Stromal cell of bone marrow (primary cell): ENCODE data around the gene LANCL2.
"Not testable (repeated sequence)": the region's sequence is repeated elsewhere in the genome, so short reads cannot be mapped to it uniquely, and the experiment has no call there.

ENCODE experiments used
- DNase-seq: peaks from one replicate; pipeline ENCODE4 v3.0.0-alpha.2; 2012; ENCODE audit warnings: low read depth

Gene LANCL2

DNA sequence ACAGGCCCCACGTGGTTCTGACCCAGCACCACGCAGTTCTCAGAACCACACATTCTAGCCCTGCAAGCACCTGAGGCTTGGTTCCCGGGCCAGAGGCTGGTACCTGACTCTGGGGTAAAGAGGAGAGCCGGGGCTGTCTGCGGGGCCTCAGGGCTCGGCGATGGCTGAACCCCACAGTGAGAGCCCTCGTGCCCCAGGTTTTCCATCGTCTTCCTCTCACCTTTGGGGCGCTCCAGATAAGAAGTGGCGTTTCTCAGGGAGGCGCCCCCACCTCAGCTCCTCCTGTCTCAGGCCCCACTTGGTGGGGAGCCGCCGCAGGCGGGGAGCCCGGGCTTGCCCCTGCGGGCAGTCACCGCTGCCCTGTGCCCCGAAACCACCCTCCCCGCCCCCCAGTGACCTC, 2.2 kb upstream of the LANCL2 start:
- DNase-seq: no peak

DNA sequence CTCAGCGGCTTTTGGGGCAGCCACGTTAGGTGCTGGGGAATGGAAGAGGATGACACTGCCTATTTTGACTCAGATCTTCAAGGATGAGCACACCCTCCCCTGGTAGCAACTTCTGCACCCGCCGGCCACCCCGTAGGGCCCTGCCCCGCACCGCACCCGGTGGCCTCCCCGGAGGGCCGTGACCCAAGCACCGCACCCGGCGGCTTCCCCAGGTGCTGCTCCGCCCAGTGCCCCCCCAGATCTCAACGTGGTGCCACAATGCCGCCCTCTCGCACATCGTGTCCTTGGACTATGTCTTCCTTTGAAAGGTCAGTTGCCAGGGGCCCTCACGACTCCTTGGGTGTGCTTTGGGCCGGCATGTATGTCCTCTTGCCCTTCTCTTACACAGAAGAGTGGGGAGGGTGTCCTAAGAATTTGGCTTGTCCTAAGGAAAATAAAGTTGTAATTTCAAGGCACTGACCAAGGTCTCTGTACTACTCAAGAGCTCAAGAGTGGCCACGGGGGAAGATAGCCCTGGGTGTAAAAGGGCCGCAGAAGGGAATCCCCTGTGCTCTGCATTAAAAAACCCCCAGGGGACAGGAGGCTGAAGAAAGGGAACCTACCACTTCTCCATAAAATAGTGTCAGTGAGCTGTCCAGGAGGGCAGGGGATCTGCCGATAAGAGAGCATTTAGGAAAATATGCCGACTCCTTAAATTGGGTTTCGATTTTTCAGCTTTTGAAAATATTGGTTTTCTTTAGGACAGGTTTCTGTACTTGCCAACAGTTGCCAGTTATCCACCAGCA, 1.6 kb upstream of the LANCL2 start:
- DNase-seq: no peak

DNA sequence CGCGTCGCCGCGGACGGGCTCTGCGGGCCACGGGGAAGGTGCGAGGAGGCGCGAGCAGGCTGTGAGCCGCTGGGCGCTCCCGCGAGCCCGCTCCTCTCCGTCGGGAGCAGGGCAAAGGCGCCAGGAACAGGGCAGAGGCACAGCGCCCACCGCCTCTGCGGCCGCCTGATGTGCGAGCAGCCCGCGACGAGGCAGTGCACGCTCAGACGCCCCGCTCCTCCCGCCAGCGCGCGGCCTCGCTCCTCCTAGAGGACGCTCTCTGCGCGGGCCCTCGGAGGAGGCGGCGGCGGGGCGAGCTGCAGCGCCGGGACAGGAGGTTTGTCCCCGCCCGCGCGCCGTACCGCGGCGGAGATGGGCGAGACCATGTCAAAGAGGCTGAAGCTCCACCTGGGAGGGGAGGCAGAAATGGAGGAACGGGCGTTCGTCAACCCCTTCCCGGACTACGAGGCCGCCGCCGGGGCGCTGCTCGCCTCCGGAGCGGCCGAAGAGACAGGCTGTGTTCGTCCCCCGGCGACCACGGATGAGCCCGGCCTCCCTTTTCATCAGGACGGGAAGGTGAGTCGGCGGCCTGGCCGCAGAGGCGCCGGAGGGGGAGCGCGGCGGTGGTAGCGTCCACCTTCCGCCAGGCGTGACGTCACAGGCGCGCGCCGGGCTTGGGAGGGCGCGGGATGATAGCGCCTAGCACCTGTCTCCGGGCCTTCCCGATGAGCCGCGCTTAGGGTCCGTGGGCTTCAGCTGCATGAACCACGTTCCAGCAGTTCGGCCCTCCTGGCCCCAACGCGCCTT, 731 bp downstream of the LANCL2 start:
- peak; percentile 94 for DNase-seq

DNA sequence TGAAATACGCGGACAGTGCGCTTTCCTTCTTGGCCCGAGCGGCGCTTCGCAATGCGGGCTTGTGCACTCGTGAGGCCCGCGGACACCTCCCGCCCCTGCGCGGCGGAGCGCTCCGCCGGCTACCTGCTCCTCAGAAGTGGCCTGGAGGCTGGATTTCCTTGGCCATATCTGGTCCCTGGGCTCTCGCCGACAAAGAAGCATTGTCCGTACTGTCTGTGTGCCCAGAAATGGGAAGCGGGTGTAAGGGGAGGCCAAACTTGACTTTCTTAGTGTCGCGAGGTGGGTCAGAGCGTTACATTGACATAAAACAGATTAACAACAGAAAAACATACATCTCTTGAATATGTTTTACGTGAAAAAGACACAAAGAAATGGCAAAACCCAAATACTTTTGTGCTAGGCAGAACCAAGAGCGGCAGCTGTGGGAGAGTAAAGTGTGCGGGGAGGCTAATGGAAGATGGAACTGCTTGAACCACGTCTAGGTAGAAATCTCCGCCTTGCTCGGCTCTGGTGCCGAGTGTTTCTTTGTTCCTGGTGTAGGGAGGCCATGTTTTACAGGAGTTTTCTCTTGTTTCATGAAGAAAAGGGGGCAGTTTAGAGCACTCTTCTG, 1.4 kb downstream of the LANCL2 start:
- DNase-seq: no peak

DNA sequence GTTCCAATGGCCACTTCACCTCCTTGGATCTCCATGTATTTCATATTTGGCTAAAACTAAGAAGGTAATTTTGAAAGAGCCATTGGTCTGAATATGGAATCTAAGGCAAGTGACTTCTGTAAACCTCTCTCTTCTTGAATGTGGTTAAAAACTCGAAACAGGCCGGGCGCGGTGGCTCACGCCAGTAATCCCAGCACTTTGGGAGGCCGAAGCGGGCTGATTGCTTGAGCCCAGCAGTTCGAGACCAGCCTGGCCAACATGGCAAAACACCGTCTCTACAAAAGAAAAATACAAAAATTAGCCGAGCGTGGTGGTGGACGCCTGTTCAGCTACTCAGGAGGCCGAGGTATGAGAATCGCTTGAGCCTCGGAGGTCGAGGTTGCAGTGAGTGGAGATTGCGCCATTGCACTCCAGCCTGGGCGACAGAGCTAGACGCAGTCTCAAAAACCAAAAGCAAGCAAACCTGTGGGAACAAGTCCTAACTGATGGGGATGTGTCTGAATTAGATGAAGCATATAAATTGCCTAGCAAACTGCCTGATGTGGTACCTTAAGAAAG, 2.2 kb downstream of the LANCL2 start:
- no peak for DNase-seq

DNA sequence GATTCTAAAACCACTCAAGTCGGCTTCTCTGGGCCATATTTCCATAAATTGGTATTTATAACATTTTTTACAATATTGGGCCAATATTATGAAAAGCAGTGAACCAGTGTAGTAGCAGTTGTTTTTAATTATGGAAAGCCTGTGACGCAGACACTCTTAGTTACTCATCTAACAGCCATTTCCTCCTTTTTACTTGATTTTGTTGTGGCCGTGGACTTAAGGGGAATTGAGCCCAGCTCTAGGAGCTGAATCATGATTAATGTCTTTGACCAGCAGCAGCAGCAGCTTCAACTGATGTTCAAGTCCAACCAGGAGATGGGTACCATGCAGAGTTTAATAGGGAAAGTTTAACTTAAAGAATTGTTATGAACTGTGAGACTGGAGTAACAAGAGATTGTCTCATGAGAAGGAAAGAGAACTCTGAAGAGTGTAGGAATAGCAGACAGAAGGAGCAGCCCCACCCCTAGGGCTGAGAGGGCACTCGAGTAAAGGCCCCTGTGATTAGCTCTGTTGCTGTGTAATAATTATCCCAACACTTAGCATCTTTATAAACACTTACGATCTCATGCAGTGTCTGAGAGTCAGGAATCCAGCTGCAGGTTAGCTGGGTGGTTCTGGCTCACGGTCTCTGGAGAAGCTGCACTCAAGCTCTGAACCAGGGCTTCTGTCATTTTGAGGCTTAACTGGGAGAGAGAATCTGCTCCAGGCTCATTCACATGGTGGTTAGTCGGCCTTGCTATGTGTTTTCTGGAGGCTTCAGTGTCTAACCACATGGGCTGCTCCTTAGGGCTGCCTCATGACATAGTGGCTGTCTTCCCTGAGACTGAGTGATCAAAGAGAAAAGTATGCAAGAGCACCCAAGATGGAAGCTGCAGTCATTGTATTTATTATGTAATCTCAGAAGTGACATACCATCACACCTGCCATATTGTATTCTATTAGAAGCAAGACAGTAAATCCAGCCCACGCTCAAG, 4.6 kb downstream of the LANCL2 start:
- peak; percentile 90 for DNase-seq

DNA sequence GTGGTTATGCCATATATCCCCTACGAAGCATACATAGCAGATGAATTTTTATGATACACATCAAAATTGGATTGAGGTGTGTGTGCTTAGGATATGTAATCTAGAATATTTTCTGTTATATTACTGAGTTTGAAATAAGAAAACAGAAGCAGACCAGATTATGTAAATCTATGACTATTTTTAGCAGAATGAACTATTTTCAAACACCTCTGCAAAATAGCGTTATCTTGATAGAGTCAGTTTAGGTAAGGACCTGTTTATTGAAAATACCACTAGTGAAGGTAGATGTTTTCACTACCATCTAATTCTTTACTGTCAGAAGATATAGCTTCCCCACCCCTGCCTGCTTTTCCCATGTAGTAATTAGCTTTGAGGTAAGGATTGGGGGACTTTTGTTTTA, 9.1 kb downstream of the LANCL2 start:
- no peak for DNase-seq

DNA sequence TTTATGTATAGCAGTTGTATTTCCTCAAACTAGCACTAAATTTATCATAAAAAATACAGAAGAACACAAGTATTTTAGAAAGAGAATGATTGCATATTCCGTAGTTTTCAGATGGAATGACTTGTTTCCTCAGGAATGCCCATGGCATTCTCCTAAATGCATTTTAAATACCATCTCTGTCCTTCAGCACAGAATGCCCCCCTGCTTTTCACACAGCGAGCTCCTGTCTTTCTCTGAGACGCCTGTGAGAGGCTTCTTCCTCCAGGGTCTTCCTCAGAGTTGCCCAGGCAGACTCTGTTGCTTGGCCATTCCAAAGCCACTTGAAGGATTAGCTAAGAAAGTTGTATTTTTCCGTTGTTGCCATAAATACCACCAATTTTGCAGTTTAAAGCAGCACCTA, 10.1 kb downstream of the LANCL2 start:
- no peak for DNase-seq

DNA sequence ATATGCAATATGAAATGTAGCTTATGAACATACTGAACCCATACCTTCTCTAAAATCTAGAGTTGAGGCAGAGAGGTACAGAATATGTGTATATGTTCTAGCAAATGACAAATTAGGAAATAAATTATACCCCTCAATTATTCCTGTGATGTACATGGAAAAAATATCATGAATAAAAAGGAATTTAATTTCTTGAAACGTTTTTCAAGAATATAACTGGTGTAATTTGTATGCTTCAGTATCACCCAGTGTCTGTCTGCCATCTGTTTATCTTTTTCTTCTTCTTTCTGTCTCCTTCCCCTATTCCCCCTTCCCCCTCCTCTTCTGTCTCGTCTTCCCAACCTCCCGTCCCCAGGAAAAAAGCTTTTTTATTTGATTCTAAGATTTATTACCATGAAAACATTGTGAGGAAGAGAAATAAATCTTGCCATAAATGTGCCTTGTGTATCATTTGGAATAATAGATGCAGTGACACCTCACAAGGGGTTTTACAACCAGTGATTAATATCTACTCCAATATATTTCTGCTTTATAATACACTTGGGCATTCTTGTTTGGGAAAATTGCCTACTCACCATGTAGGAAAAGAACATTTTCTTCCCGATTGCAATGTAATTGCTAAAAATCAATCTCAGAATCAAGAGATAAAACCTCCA, 12.2 kb downstream of the LANCL2 start:
- no peak for DNase-seq

DNA sequence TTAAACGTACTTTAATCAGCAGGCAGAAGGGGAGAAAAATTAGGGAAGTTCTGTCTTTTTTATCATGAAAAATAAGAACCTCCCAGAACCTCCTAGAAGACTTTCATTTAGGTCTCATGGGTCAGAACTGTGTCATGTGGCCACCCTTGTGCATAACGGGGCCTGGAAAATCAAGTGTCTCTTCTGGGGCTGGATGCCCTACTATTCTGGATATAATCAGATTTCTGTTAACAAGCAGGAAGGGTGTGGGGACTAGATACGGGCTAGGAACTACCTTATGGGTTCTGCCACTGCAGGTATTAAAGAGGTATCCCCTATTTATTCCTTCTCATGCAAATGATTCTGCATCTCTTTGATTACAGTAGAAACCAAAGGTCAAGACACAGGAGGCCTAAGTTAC, 14.1 kb downstream of the LANCL2 start:
- no peak for DNase-seq

DNA sequence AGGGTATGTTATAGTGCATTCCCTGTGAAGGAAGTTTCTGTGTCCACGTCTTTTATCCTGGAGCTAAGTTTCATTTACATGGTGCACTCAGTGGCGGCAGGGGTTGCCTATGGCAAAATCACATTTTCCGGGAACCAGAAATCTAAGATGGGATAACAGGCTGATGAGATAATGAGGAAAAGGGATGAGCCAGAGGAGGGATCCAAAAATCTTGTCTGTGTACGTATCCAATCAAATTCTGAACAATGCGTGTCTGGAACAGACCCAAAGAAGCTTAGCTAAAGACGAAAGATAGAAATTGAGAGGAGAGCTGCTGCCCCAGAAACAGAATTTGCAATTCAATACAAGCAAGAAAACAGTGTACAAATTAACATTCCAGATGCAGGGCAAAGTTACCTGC, 16.1 kb downstream of the LANCL2 start:
- no peak for DNase-seq

DNA sequence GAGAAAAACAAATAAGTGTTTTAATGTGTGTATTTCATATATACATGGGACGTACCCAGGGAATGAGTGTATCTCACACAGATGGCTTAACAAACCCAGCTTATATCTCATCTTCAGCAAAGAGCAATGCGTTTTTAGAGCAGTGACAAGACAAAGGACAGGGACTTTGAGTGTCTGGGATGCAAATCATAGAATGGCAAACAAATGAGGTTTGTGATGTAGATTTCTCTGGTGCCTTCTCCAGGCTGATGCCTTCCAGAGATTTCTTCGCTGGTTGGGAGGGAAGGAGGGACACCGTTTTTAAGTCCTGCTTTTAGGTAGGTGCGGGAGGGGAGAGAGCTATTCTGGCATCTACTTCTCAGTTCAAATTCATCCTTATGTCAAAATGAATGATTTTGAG, 16.6 kb downstream of the LANCL2 start:
- DNase-seq: no peak

DNA sequence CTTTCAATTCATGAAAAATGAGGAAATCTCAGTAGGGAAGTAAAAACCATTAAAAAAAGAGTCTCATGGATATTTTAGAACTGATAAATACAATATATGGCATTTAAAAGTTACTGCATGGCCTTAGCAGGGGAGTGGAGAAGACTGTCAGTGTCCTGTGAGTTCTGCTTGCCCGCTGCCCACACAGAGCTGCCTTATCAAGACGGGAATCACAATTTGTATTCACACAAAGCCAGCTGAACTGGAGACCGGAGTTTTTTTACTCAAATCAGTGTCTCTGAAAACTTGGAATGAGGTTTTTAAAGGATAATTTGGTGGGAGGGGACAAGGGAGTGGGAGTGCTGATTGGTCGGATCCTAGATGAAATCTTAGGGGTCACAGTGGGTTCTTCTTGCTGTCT, 17.1 kb downstream of the LANCL2 start:
- no peak for DNase-seq

DNA sequence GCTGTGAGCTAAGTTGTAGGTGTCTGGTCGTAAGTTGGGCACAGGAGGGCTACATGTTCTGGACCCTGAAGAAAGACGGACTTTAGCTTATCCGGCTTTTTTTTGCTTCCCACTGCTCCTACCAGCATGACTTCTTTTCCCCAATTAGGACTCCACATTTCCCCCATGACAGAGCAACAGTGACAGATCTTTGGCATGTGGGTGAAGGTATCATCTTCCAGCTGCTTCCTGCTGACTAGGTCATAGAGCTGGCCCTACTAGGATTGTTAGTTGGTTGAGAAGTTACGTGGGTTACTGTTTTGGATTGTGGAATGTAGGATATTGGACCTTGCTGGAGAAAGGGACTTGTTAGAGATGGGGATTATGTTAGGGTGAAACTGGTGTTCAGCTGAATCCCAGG, 21.4 kb downstream of the LANCL2 start:
- DNase-seq: no peak

DNA sequence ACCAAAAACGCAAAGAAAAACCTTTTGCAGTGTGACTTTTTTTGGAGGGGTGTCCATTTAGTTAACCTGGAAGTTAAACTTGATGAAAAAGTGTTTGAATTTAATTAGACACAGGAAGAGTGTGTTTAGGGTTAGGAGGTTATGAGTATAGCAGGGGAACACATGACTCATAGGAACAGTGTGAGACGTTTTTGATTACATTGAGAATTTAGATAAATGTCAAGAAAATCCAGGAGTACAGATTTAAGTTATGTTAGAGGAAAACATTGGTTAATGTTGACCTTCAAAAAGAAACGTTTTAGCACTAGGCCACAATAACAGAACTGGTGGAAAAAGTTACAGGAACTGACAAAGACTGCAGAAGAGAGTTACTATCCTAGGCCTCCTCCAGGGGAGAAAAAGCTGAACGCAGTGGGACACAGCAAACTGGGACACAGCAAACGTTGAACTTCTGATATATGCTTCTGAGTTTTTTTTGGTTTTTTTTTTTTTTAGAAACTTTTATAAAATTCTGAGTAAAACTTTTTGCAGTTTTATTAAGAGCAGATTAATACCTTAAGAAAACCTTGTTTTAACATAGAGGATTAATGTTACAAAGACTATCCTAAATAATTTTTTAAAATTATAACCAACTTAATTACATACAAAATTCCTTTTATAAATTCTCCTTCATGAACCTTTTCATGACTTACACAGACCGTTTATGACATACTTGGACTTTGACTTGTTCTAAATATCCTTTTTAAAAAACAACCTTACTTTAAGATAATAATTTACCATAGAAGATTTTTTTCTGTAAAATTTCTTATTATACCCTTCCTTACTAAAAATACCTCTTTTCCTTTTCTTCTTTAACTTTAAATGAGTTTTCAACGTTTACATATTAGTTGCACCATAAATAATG, 22.2 kb downstream of the LANCL2 start:
- no peak for DNase-seq

DNA sequence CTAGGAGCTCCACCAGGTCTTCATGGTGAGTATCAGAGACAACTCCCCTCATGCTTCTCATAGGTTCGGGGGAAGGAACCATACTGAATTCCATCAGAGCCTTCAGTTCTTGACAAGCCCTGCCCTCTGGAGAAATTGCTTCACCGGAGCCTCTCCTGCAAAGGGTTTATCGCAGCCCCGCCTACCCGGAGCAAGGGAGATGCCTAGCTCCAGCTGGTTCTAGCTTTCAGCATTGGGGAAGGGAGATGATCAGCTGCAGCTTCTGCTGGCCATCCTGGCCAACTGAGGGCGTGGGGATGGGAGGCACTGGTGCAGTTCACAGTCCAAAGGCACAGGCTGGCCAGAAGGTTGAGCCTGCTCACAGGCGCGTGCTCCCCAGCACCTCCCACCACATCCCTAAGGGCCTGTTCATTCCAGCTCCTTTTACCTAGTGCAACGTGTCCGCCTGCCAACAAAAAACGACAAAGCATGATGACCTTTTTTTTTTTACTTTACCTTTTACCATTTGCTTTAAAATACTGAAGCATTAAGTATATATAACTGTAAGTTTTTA, 31.2 kb downstream of the LANCL2 start:
- DNase-seq: no peak

DNA sequence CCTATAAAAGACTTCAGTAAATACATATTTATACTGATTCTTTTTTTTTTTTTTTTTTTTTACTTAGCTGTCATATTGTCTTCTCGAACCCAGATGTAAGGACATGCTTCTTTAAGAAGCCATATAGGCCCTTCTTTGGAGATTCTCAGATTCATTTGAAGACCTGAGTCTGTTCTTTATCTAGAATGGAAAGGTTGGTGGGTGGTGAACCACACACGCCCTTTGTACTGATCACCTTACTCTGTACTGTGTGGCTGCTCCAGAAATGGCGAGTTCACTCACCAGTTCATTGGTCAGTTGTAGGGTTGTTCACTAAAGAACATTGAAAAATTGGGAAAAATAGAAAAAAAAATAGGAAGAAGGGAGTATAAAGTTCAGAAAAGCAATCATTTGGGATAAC, 32.5 kb downstream of the LANCL2 start:
- DNase-seq: no peak

DNA sequence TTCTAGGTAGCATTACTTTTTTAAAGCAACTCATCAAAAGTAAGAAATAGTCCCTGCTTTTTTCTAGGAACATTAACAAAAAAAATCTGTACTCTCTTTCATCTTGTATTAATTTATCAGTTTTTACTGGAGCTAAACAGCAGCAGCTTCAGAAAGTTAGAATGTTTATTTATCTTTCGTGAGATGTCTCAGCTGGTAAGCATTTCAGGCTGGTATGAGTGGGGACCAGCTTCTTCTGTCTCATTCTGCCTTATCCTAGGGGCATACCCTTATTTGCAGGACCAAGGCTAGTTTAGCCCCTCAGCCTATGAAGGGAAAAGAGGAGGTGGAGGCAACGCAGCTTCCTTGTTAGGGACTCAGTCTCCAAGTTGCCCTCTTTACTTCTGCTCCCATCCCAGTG, 35.1 kb downstream of the LANCL2 start:
- no peak for DNase-seq

DNA sequence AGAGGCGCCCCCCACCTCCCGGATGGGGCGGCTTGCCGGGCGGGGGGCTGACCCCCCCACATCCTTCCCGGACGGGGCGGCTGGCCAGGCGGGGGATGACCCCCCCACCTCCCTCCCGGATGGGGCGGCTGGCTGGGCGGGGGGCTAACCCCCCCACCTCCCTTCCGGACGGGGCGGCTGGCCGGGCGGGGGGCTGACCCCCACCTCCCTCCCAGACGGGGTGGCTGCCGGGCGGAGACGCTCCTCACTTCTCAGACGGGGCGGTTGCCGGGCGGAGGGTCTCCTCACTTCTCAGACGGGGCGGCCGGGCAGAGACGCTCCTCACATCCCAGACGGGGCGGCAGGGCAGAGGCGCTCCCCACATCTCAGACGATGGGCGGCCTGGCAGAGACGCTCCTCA, 37.4 kb downstream of the LANCL2 start:
- not testable (repeated sequence) for DNase-seq
